Measurements from ENCODE around the gene GPR55.
A peak's percentile ranks its signal among the peaks of the same experiment; 100 is the strongest.
"Not testable (repeated sequence)": the region's sequence is repeated elsewhere in the genome, so short reads cannot be mapped to it uniquely, and the experiment has no call there.

The GPR55 gene

DNA sequence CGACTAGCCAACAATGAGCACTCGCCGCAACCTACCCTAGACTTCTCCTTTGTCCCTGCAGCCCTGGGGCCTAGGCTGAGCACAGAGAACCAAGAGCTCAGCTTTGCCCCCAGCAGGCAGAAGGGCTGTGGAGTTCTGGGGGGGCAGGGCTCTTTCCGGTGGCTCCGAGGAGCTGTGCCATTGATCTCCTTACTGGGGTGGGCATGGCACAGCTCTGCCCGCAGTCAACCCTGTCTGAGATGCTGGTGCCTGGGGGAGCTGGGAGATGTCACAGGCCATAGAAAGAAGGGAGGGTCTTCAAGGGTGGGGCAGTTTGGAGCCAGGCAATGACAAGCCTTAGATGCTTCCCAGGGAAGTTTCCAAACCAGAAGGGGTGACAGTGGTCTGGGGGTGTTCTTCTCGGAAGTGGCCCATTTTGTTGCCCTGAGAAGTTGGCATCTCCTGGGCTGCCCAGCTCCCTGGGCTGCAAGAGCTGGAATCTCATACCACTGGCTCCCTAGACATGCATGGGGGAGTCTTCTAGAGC is 14.1 kb upstream of the GPR55 start:
- peaks cover 23% of the 10 kb centered on the region for H3K27me3 ChIP-seq (ENCODE audit: control insufficient read depth, insufficient read depth, low read length)
- H3K36me3 ChIP-seq (ENCODE audit: insufficient read depth, low read length): no peaks in the 10 kb centered on the region
- H3K4me2 ChIP-seq (ENCODE audit: low read length): no peak overlapping the region
- H3K4me1 ChIP-seq (ENCODE audit: control insufficient read depth, insufficient read depth, low read length): no peaks in the 10 kb centered on the region
- H3K4me3 ChIP-seq (ENCODE audit: low read length): no peak overlapping the region
- no peak overlapping the region for H3K9ac ChIP-seq (ENCODE audit: low read depth, low read length)
- no peaks in the 10 kb centered on the region for H3K9me3 ChIP-seq (replicated peaks; ENCODE audit: low read length)

DNA sequence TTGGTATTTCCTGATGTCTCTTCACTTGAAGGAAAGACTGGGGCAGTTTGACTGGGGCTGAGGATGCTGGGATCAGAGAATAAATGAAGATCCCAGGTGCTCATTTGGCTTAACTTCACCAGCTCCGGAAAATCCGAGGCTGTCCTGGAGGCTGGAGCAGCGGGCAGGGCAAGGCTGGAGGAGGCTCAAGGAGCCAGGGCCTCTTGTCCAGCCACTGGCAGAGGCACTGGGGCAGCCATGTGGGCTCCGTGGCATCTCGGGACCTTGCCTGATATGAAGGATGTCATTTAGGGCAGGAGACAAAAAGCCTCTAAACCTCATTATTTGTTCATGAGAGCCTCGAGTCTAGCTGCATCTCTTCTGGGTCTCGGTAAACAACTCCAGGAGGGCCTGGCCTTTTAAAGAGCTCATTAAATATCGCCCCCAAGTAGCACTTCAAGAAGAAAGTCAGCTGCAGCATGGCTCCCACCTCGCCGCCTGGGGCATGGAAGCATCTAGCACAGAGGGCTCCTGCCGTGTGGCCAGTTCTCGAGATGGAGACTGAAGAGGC is 13.5 kb upstream of the GPR55 start:
- H3K36me3 ChIP-seq (ENCODE audit: insufficient read depth, low read length): no peaks in the 10 kb centered on the region
- no peak overlapping the region for H3K4me2 ChIP-seq (ENCODE audit: low read length)
- H3K4me3 ChIP-seq (ENCODE audit: low read length): no peak overlapping the region
- H3K27me3 ChIP-seq (ENCODE audit: control insufficient read depth, insufficient read depth, low read length): peaks cover 23% of the 10 kb centered on the region
- H3K9me3 ChIP-seq (replicated peaks; ENCODE audit: low read length): no peaks in the 10 kb centered on the region
- H3K4me1 ChIP-seq (ENCODE audit: control insufficient read depth, insufficient read depth, low read length): no peaks in the 10 kb centered on the region
- H3K9ac ChIP-seq (ENCODE audit: low read depth, low read length): no peak overlapping the region

DNA sequence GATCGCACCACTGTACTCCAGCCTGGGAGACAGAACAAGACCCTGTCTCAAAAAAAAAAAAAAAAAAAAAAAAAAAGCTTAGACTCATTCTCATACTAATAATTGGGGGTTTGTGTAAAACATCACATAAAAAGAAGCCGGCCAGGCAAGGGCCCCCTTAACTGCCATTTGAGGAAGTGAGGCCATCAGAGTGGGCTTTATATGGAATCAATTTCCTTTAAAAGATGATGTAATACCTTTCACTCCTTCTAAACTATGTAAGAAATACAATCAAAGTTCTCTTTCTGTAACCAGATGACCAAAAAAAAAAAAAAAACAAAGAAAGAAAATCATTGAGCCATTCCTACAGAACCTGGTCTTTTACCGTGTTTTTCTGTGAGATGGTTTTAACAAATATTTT is 13.1 kb upstream of the GPR55 start:
- no peak overlapping the region for H3K4me2 ChIP-seq (ENCODE audit: low read length)
- H3K9me3 ChIP-seq (replicated peaks; ENCODE audit: low read length): no peaks in the 10 kb centered on the region
- H3K9ac ChIP-seq (ENCODE audit: low read depth, low read length): no peak overlapping the region
- H3K4me3 ChIP-seq (ENCODE audit: low read length): no peak overlapping the region
- H3K36me3 ChIP-seq (ENCODE audit: insufficient read depth, low read length): no peaks in the 10 kb centered on the region
- H3K27me3 ChIP-seq (ENCODE audit: control insufficient read depth, insufficient read depth, low read length): peaks cover 23% of the 10 kb centered on the region
- H3K4me1 ChIP-seq (ENCODE audit: control insufficient read depth, insufficient read depth, low read length): no peaks in the 10 kb centered on the region

DNA sequence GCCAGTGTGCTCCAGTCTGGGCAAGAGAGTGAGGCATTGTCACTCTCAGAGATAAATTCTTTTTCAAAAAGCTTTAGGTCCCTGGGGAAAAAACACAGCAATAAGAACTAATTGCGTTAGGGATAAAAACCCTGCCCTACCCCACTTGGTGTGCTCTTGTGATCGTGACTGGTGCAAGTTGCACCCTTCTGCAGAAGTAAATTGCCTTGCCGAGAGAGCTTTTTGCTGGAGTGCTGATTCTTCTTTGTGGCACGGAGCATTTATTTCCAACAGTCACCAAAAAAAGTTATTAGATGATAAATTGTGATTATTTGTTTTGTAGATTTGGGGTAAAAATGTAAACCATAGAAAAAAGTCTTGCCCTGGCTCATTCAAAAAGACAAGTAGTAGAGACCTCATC is 12.3 kb upstream of the GPR55 start:
- H3K9me3 ChIP-seq (replicated peaks; ENCODE audit: low read length): no peaks in the 10 kb centered on the region
- H3K9ac ChIP-seq (ENCODE audit: low read depth, low read length): no peak overlapping the region
- peaks cover 23% of the 10 kb centered on the region for H3K27me3 ChIP-seq (ENCODE audit: control insufficient read depth, insufficient read depth, low read length)
- H3K4me3 ChIP-seq (ENCODE audit: low read length): no peak overlapping the region
- H3K36me3 ChIP-seq (ENCODE audit: insufficient read depth, low read length): no peaks in the 10 kb centered on the region
- H3K4me1 ChIP-seq (ENCODE audit: control insufficient read depth, insufficient read depth, low read length): peaks cover 6% of the 10 kb centered on the region
- no peak overlapping the region for H3K4me2 ChIP-seq (ENCODE audit: low read length)

DNA sequence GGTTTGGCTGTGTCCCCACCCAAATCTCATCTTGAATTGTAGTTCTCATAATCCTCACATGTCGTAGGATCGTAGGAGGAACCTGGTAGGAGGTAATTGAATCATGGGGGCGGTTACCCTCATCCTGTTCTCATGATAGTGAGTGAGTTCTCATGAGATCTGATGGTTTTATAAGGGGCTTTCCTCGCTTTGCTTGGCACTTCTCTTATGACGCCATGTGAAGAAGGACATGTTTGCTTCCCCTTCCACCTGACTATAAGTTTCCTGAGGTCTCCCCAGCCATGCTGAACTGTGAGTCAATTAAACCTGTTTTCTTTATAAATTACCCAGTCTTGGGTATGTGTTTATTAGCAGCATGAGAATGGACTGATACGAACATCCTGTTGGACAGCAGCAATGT is 11.2 kb upstream of the GPR55 start:
- H3K9me3 ChIP-seq (replicated peaks; ENCODE audit: low read length); H3K4me1 ChIP-seq (ENCODE audit: control insufficient read depth, insufficient read depth, low read length); H3K36me3 ChIP-seq (ENCODE audit: insufficient read depth, low read length); H3K4me2 ChIP-seq (ENCODE audit: low read length); H3K4me3 ChIP-seq (ENCODE audit: low read length); H3K9ac ChIP-seq (ENCODE audit: low read depth, low read length): not testable (repeated sequence)
- H3K27me3 ChIP-seq (ENCODE audit: control insufficient read depth, insufficient read depth, low read length): peaks cover 20% of the 10 kb centered on the region

DNA sequence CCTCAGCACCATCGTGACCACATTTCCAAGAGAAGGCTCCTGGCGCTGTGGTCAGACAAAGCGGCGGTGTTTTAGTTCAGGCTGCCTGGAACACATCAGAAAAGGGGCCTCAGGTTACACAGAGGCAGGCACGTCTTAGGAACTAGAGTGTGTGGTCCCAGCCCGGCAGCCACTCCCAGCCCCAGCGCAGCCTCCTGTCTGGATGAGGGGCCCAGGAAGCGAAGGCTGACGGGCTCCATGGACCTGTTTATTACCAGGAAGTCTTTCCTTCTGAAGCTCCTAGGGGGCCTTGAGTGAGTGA is 10.0 kb upstream of the GPR55 start:
- Histone ChIP-seq H3K9me3 (replicated peaks; ENCODE audit: low read length) (no peaks in the 10 kb centered on the region), H3K4me1 (ENCODE audit: control insufficient read depth, insufficient read depth, low read length) (peaks cover 9% of the 10 kb centered on the region), H3K4me2 (ENCODE audit: low read length) (no peak overlapping the region), H3K9ac (ENCODE audit: low read depth, low read length) (no peak overlapping the region), H3K4me3 (ENCODE audit: low read length) (no peak overlapping the region), H3K27me3 (ENCODE audit: control insufficient read depth, insufficient read depth, low read length) (peaks cover 19% of the 10 kb centered on the region), H3K36me3 (ENCODE audit: insufficient read depth, low read length) (no peaks in the 10 kb centered on the region)

DNA sequence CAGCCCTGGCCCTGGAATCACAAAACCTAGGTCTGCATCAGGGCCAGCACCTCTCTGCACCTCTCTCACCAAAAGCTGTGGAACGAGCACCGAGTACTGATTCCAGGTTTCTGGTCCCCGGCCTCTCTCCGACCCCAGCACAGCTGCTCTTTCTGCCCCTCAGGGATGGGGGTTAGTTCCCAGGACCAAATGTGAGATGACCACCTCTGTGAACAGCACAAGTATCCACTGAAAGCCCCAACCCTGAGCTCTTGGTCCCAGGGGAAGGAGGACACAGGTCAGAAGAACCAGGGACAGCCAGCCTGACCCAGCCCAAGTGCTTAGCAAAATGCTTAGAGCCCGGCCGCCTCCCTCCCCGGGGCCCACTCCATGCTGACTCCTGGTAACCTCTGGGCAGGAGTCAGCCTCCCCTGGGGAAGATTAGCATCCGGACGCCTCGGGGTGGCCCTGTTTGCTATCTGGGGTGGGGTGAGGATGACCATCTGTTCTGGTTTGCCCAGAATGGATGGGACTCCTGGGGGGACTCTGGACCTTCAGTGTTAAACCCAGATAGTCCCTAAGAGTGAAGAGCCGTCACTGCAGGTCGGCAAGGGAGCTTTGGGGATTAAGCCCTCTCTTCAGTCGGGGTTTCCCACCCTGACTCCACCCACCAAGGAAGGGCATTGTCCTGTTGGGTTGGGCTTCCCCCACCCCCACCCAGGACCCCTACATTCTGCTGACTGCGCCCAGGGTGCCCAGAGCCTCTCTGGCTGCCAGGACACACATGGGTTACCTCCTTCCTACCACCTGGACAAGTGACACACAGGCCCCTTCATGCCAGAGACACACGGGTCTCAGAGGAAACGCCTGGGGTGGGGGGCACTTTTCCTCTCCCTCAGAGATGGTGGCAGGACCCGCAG is 9.4 kb upstream of the GPR55 start:
- no peaks in the 10 kb centered on the region for H3K9me3 ChIP-seq (replicated peaks; ENCODE audit: low read length)
- H3K4me3 ChIP-seq (ENCODE audit: low read length): no peak overlapping the region
- no peak overlapping the region for H3K9ac ChIP-seq (ENCODE audit: low read depth, low read length)
- H3K36me3 ChIP-seq (ENCODE audit: insufficient read depth, low read length): no peaks in the 10 kb centered on the region
- H3K4me2 ChIP-seq (ENCODE audit: low read length): no peak overlapping the region
- H3K4me1 ChIP-seq (ENCODE audit: control insufficient read depth, insufficient read depth, low read length): peaks cover 9% of the 10 kb centered on the region
- peaks cover 23% of the 10 kb centered on the region for H3K27me3 ChIP-seq (ENCODE audit: control insufficient read depth, insufficient read depth, low read length)

DNA sequence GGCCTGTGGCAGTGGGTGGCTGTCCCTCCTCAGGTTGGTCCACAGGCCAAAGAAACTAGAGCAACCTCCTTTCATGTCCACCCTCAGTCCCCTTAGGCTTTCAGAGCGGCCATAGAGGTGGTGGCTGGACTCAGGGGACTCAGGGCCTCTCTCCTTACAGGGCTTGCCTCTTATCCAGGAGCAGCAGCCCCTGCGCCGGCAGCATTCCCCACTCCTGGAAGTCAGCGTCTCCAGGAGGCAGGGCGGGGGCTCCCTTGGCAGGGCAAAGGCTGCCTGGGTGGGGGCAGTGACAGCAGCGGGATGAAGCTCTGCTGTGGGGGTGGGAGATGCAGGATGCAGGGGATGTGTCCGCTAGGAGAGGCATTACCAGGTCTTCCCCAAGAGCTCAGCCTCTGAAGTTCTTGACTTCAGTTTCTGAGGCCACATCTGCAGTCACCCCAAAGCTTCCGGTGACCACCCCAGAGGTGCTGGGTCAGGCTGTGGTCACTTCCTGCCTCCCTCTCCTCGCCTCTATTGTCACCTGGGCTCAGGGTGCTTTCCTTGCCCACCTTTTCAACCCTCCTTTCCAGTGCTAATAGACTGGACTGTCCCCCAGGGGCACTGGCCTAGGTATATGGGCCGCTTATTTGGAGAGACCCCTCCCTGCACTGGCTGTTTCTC is 8.6 kb upstream of the GPR55 start:
- Histone ChIP-seq H3K4me3 (ENCODE audit: low read length) (no peak overlapping the region), H3K27me3 (ENCODE audit: control insufficient read depth, insufficient read depth, low read length) (peaks cover 28% of the 10 kb centered on the region), H3K9me3 (replicated peaks; ENCODE audit: low read length) (no peaks in the 10 kb centered on the region), H3K4me1 (ENCODE audit: control insufficient read depth, insufficient read depth, low read length) (peaks cover 9% of the 10 kb centered on the region), H3K36me3 (ENCODE audit: insufficient read depth, low read length) (no peaks in the 10 kb centered on the region), H3K4me2 (ENCODE audit: low read length) (no peak overlapping the region), H3K9ac (ENCODE audit: low read depth, low read length) (no peak overlapping the region)

DNA sequence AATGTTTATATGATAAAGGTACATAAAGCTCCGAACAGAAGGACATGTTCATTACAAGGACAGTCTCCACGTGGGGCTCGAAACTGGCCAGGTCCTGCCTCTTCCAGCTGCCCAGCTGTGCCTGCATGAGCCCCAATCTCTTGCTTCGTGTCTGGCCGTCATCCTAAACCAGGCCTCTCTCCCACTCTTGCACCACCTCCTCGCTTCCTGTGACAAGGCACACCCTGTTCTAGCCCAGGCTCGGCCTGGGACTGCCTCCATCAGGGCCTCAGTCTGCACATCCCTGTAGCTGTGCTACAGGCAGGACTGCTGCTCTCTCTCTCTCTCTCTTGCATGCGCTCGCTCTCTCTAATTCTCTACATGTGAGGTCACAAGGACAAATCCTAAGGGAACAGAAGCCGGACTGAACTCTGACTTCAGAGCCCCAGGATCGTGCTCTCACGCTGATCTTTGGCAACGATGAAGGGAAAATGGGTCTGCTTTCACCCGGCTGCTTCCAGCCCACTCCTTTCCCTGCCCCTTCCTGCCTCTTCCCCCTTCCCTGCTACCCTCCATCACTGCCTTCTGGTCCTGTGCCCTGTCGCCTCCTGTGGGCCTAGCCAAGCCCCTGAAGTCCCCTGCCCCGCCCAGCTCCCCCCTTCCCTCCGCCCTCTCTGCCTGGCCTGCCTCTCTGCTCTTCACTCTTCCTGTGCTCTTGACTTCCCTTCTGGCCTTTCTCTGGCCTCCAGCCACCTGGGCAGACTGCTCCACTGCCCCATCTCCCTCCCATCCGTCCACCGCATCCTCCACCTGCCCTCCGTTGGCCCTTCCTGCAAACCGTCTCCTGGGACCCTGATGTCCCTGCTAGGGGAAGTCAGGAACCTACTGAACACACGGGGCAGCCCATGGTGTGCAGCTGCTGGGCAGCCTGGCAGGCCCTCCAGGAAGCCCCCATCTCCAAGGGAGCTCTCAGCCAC is 7.8 kb upstream of the GPR55 start:
- peaks cover 9% of the 10 kb centered on the region for H3K4me1 ChIP-seq (ENCODE audit: control insufficient read depth, insufficient read depth, low read length)
- no peak overlapping the region for H3K4me3 ChIP-seq (ENCODE audit: low read length)
- H3K27me3 ChIP-seq (ENCODE audit: control insufficient read depth, insufficient read depth, low read length): peaks cover 28% of the 10 kb centered on the region
- no peaks in the 10 kb centered on the region for H3K9me3 ChIP-seq (replicated peaks; ENCODE audit: low read length)
- no peak overlapping the region for H3K9ac ChIP-seq (ENCODE audit: low read depth, low read length)
- H3K36me3 ChIP-seq (ENCODE audit: insufficient read depth, low read length): no peaks in the 10 kb centered on the region
- peak overlapping the region; percentile 22 for H3K4me2 ChIP-seq (ENCODE audit: low read length)

DNA sequence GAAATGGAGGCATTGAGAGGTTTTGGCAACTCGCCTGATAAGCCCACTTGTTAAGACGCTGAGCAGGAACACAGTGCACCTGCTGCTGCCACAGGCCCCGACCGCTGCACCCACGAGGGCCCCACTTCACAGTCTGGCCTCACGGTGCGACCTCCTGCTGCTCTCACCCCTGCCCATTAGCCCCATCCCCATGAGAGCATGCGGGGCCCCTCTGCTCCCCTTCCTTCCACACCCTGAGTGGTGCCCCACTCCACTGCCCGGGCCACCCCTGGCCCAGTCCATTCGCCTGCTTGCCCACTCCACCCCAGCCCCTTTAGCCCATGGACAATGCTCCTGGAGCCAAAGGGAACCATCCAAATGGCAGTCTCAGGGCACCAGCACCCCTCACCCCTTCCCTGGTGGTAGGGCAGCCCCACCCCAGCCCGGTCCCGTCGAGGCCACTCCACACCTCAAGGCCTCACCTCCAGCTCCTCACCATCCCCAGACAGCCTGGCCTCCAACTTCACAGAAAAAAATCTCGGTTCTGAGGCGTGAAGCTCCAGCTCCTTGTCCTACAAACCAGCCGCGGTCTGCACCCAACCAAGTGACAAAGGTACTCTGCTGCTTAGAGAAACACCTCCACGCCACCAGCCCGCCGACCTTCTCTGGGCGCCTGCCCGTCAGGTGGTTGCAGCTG is 6.7 kb upstream of the GPR55 start:
- Histone ChIP-seq H3K4me3 (ENCODE audit: low read length) (no peak overlapping the region), H3K4me2 (ENCODE audit: low read length) (no peak overlapping the region), H3K27me3 (ENCODE audit: control insufficient read depth, insufficient read depth, low read length) (peaks cover 28% of the 10 kb centered on the region), H3K9me3 (replicated peaks; ENCODE audit: low read length) (no peaks in the 10 kb centered on the region), H3K36me3 (ENCODE audit: insufficient read depth, low read length) (no peaks in the 10 kb centered on the region), H3K4me1 (ENCODE audit: control insufficient read depth, insufficient read depth, low read length) (peaks cover 9% of the 10 kb centered on the region), H3K9ac (ENCODE audit: low read depth, low read length) (no peak overlapping the region)

All from skeletal muscle satellite cell (primary cell).